ENCODE measurements around the gene IDUA.

DNA sequence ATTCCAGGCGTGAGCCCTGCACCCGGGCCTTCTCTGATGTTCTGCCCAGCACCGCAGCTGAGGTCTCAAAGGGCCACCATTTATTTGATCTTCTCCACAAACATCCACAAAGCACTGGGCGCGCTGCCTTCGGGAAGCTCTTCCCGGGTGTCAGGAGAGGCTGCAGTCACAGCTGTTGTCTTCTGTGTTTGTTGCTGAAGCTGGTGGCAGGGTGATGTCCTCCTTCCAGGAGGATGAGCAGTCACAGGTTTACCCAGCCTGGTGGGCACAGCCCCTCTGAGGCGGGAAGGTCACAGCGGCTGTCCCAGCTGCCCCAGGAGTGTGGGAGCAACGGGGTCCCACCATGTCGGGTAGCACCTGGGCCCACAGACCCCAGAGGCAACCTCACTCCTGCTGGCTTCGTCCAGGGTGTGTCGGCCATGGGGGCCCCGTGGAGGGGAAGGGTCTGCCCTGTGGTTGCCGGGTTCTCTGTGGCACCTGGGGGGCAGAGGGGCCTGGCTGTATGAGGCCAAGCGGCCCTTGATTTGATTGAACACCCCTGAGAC is 52.2 kb downstream of the IDUA start:
- TF ChIP-seq SPI1 (IDR thresholded peaks at IDR 0.05; ENCODE audit: low read depth, low read length) (no peak), POLR2A (IDR thresholded peaks at IDR 0.05; ENCODE audit: low read depth, low read length) (no peak), POLR2AphosphoS5 (IDR thresholded peaks at IDR 0.05; ENCODE audit: low read depth, low read length) (no peak), TAF1 (IDR thresholded peaks at IDR 0.05; ENCODE audit: low read depth, low read length) (no peak), PAX5 (IDR thresholded peaks at IDR 0.05; ENCODE audit: insufficient read depth, low read length, severe bottlenecking) (no peak), POU2F2 (IDR thresholded peaks at IDR 0.05; ENCODE audit: low read depth, low read length) (no peak)

Data from GM12891 (cell line).